ENCODE results near the gene SMARCD3.

SMARCD3 gene

GRCh38 chr7:151233804-151234203, 14.7 kb downstream of the SMARCD3 start:
- DNase-seq: no peak

GRCh38 chr7:151232917-151233701, 15.4 kb downstream of the SMARCD3 start:
- peak; percentile 22 for DNase-seq

GRCh38 chr7:151232091-151232916, 16.2 kb downstream of the SMARCD3 start, which contains the start of gene CHPF2:
CHPF2 (plus strand) TSS chr7:151232483; CDS start chr7:151234012, 1,529 bp downstream.
- DNase-seq: peak; percentile 63

- no peak for DNase-seq
These were observed 17.4 kb downstream of the SMARCD3 start for GRCh38 chr7:151231080-151231479.

GRCh38 chr7:151229249-151229648, 19.2 kb downstream of the SMARCD3 start:
- no peak for DNase-seq

- DNase-seq: no peak
These were observed 20.2 kb downstream of the SMARCD3 start for GRCh38 chr7:151228024-151228866.

- DNase-seq: peak; percentile 90
These were observed 21.4 kb downstream of the SMARCD3 start, which contains the start of gene ABCF2 for GRCh38 chr7:151226875-151227782. ABCF2 (minus strand) TSS chr7:151227205; CDS start chr7:151226458, 747 bp downstream.

- no peak for DNase-seq
These were observed 22.0 kb downstream of the SMARCD3 start for GRCh38 chr7:151226560-151226874.

- DNase-seq: no peak
These were observed 22.5 kb downstream of the SMARCD3 start for GRCh38 chr7:151225948-151226510.

- DNase-seq: no peak
These were observed 24.8 kb downstream of the SMARCD3 start for GRCh38 chr7:151223728-151224127.

GRCh38 chr7:151218170-151218569, 30.3 kb downstream of the SMARCD3 start:
- no peak for DNase-seq

GRCh38 chr7:151215396-151215795, 33.1 kb downstream of the SMARCD3 start:
- no peak for DNase-seq

- no peak for DNase-seq
These were observed 34.7 kb downstream of the SMARCD3 start for GRCh38 chr7:151213826-151214225.

- no peak for DNase-seq
These were observed 35.9 kb downstream of the SMARCD3 start for GRCh38 chr7:151212626-151213025.

- DNase-seq: no peak
These were observed 37.2 kb downstream of the SMARCD3 start for GRCh38 chr7:151211155-151211772.

- no peak for DNase-seq
These were observed 38.2 kb downstream of the SMARCD3 start, which contains the start of gene H2BK1 for GRCh38 chr7:151210087-151210854. H2BK1 (minus strand) TSS chr7:151210488; CDS start chr7:151210318, 170 bp downstream.

GRCh38 chr7:151209588-151209987, 38.9 kb downstream of the SMARCD3 start:
- DNase-seq: no peak

- no peak for DNase-seq
These were observed 40.1 kb downstream of the SMARCD3 start for GRCh38 chr7:151208253-151208862.

GRCh38 chr7:151207804-151208203, 40.7 kb downstream of the SMARCD3 start:
- DNase-seq: no peak

- no peak for DNase-seq
These were observed 41.2 kb downstream of the SMARCD3 start for GRCh38 chr7:151207315-151207714.
